ENCODE measurements around the gene PRRT2.
A peak's percentile ranks its signal among the peaks of the same experiment; 100 is the strongest.
"Not testable (repeated sequence)": the region's sequence is repeated elsewhere in the genome, so short reads cannot be mapped to it uniquely, and the experiment has no call there.

PRRT2 gene

GRCh38 chr16:29811896-29812665 is at the start of gene PRRT2:
PRRT2 (plus strand) TSS chr16:29812193; CDS start chr16:29813055, 862 bp downstream.
- Histone ChIP-seq H3K4me1 (peaks cover 32% of the 10 kb centered on the region), H3K27me3 (ENCODE audit: low read depth) (no peaks in the 10 kb centered on the region), H3K4me3 (peak within 1 kb of the TSS; percentile 54), H3K36me3 (replicated peaks) (peaks cover 30% of the 10 kb centered on the region), H3K9me3 (no peaks in the 10 kb centered on the region)
- peak; percentile 75 to 92 for DNase-seq (ENCODE audit: low spot score in 2 of 2)
- in situ Hi-C loops (cut with MboI; ENCODE audit: low sequenced_read_pairs): no loop called here

- in situ Hi-C loops (cut with MboI; ENCODE audit: low sequenced_read_pairs): no loop called here
These were observed 48.7 kb upstream of the PRRT2 start for GRCh38 chr16:29763326-29763725.

GRCh38 chr16:29765167-29766032 is 46.6 kb upstream of the PRRT2 start:
- in situ Hi-C loops (cut with MboI; ENCODE audit: low sequenced_read_pairs): no loop called here
- no peak overlapping the region for H3K4me3 ChIP-seq
- no peaks in the 10 kb centered on the region for H3K36me3 ChIP-seq (replicated peaks)
- H3K4me1 ChIP-seq: peaks cover 4% of the 10 kb centered on the region; the same call in 1 of the 2 replicates
- H3K27me3 ChIP-seq (ENCODE audit: low read depth): no peaks in the 10 kb centered on the region
- DNase-seq (ENCODE audit: low spot score in 2 of 2): peak; percentile 14 to 48
- no peaks in the 10 kb centered on the region for H3K9me3 ChIP-seq

More at GRCh38 chr16:29763326-29763725, 48.7 kb upstream of the PRRT2 start:
- Histone ChIP-seq H3K4me1 (peaks cover 4% of the 10 kb centered on the region; the same call in 1 of the 2 replicates), H3K36me3 (replicated peaks) (no peaks in the 10 kb centered on the region), H3K27me3 (ENCODE audit: low read depth) (no peaks in the 10 kb centered on the region), H3K9me3 (no peaks in the 10 kb centered on the region), H3K4me3 (no peak overlapping the region)
- no peak for DNase-seq (ENCODE audit: low spot score in 2 of 2)

GRCh38 chr16:29766571-29766970 is 45.4 kb upstream of the PRRT2 start:
- no peak overlapping the region for H3K4me3 ChIP-seq
- H3K36me3 ChIP-seq (replicated peaks): no peaks in the 10 kb centered on the region

GRCh38 chr16:29767062-29767461 is 44.9 kb upstream of the PRRT2 start:
- no peaks in the 10 kb centered on the region for H3K9me3 ChIP-seq
- in situ Hi-C loops (cut with MboI; ENCODE audit: low sequenced_read_pairs): no loop called here
- no peak for DNase-seq (ENCODE audit: low spot score in 2 of 2)
- peaks cover 4% of the 10 kb centered on the region; the same call in 1 of the 2 replicates for H3K4me1 ChIP-seq
- H3K4me3 ChIP-seq: no peak overlapping the region
- no peaks in the 10 kb centered on the region for H3K36me3 ChIP-seq (replicated peaks)
- no peaks in the 10 kb centered on the region for H3K27me3 ChIP-seq (ENCODE audit: low read depth)

More at GRCh38 chr16:29766571-29766970, 45.4 kb upstream of the PRRT2 start:
- H3K27me3 ChIP-seq (ENCODE audit: low read depth): no peaks in the 10 kb centered on the region
- H3K4me1 ChIP-seq: peaks cover 4% of the 10 kb centered on the region; the same call in 1 of the 2 replicates
- in situ Hi-C loops (cut with MboI; ENCODE audit: low sequenced_read_pairs): no loop called here
- H3K9me3 ChIP-seq: no peaks in the 10 kb centered on the region
- DNase-seq (ENCODE audit: low spot score in 2 of 2): no peak

GRCh38 chr16:29769507-29769906 is 42.5 kb upstream of the PRRT2 start:
- Histone ChIP-seq H3K4me1 (peaks cover 4% of the 10 kb centered on the region; the same call in 1 of the 2 replicates), H3K27me3 (ENCODE audit: low read depth) (no peaks in the 10 kb centered on the region), H3K9me3 (no peaks in the 10 kb centered on the region), H3K36me3 (replicated peaks) (no peaks in the 10 kb centered on the region), H3K4me3 (no peak overlapping the region)
- in situ Hi-C loops (cut with MboI; ENCODE audit: low sequenced_read_pairs): no loop called here
- DNase-seq (ENCODE audit: low spot score in 2 of 2): no peak

GRCh38 chr16:29770250-29770929 is 41.6 kb upstream of the PRRT2 start:
- peaks cover 1% of the 10 kb centered on the region; the same call in 1 of the 2 replicates for H3K4me1 ChIP-seq
- no peak for DNase-seq (ENCODE audit: low spot score in 2 of 2)
- no peak overlapping the region for H3K4me3 ChIP-seq
- H3K36me3 ChIP-seq (replicated peaks): no peaks in the 10 kb centered on the region
- H3K9me3 ChIP-seq: no peaks in the 10 kb centered on the region
- in situ Hi-C loops (cut with MboI; ENCODE audit: low sequenced_read_pairs): no loop called here
- no peaks in the 10 kb centered on the region for H3K27me3 ChIP-seq (ENCODE audit: low read depth)

GRCh38 chr16:29772330-29772729 is 39.7 kb upstream of the PRRT2 start:
- H3K9me3 ChIP-seq; DNase-seq (ENCODE audit: low spot score in 2 of 2): not testable (repeated sequence)

GRCh38 chr16:29774730-29775129 is 37.3 kb upstream of the PRRT2 start:
- Histone ChIP-seq H3K9me3 (no peaks in the 10 kb centered on the region), H3K36me3 (replicated peaks) (no peaks in the 10 kb centered on the region), H3K4me3 (no peak overlapping the region), H3K4me1 (no peaks in the 10 kb centered on the region), H3K27me3 (ENCODE audit: low read depth) (no peaks in the 10 kb centered on the region)
- DNase-seq (ENCODE audit: low spot score in 2 of 2): no peak
- in situ Hi-C loops (cut with MboI; ENCODE audit: low sequenced_read_pairs): no loop called here

More at GRCh38 chr16:29772330-29772729, 39.7 kb upstream of the PRRT2 start:
- H3K4me3 ChIP-seq; H3K27me3 ChIP-seq (ENCODE audit: low read depth); H3K4me1 ChIP-seq; H3K36me3 ChIP-seq (replicated peaks); in situ Hi-C loops (cut with MboI; ENCODE audit: low sequenced_read_pairs): not testable (repeated sequence)

- H3K4me1 ChIP-seq: no peaks in the 10 kb centered on the region
- no peaks in the 10 kb centered on the region for H3K27me3 ChIP-seq (ENCODE audit: low read depth)
- DNase-seq (ENCODE audit: low spot score in 2 of 2): no peak
- H3K9me3 ChIP-seq: no peaks in the 10 kb centered on the region
- no peak overlapping the region for H3K4me3 ChIP-seq
- no peaks in the 10 kb centered on the region for H3K36me3 ChIP-seq (replicated peaks)
- in situ Hi-C loops (cut with MboI; ENCODE audit: low sequenced_read_pairs): no loop called here
These were observed 36.1 kb upstream of the PRRT2 start for GRCh38 chr16:29775742-29776408.

GRCh38 chr16:29777576-29778350 is 34.2 kb upstream of the PRRT2 start, which contains the start of gene ZG16:
ZG16 (plus strand) TSS chr16:29778256; CDS start chr16:29779267, 1,011 bp downstream.
- H3K4me1 ChIP-seq: no peaks in the 10 kb centered on the region
- in situ Hi-C loops (cut with MboI; ENCODE audit: low sequenced_read_pairs): no loop called here
- no peaks in the 10 kb centered on the region for H3K9me3 ChIP-seq
- no peak for DNase-seq (ENCODE audit: low spot score in 2 of 2)
- no peaks in the 10 kb centered on the region for H3K36me3 ChIP-seq (replicated peaks)
- no peaks in the 10 kb centered on the region for H3K27me3 ChIP-seq (ENCODE audit: low read depth)
- H3K4me3 ChIP-seq: no peak within 1 kb of the TSS

- Histone ChIP-seq H3K4me1 (no peaks in the 10 kb centered on the region), H3K36me3 (replicated peaks) (no peaks in the 10 kb centered on the region), H3K27me3 (ENCODE audit: low read depth) (no peaks in the 10 kb centered on the region), H3K4me3 (no peak overlapping the region), H3K9me3 (no peaks in the 10 kb centered on the region)
- in situ Hi-C loops (cut with MboI; ENCODE audit: low sequenced_read_pairs): no loop called here
- peak in 1 of 2 experiments; percentile 43 for DNase-seq (ENCODE audit: low spot score in 2 of 2)
These were observed 32.5 kb upstream of the PRRT2 start for GRCh38 chr16:29779474-29779873.
